Ascending aorta (tissue), 2 donors: Measurements from ENCODE around the gene PCDHGA4. TPM values are rescaled to one million over a fixed set of nuclear protein-coding genes. Genes with fewer than 3 reads are reported as not detected.
"Not testable (repeated sequence)": the region's sequence is repeated elsewhere in the genome, so short reads cannot be mapped to it uniquely, and the experiment has no call there.

Source experiments
- DNase-seq, 2 donors: peaks; one replicate each; pipeline ENCODE4 v3.0.0-alpha.2; 2019; ENCODE audit warnings: low spot score in 2 of 2
- H3K27ac ChIP-seq, 2 donors: fragments of 200-600 bp; sonication (generic); one replicate each; pipeline ENCODE4 v1.5.1; 2016 to 2017; ENCODE audit warnings: mild to moderate bottlenecking in 1 of 2
- H3K27me3 ChIP-seq: fragments of 200-600 bp; sonication (generic); one replicate; pipeline ENCODE4 v1.5.1; 2017
- H3K36me3 ChIP-seq, 2 donors: fragments of 200-600 bp; sonication (generic); one replicate each; pipeline ENCODE4 v1.5.1; 2016
- H3K4me1 ChIP-seq, 2 donors: fragments of 200-600 bp; sonication (generic); one replicate each; pipeline ENCODE4 v1.5.1; 2016 to 2017; ENCODE audit warnings: mild to moderate bottlenecking in 1 of 2
- H3K4me3 ChIP-seq, 2 donors: fragments of 200-600 bp; sonication (generic); one replicate each; pipeline ENCODE4 v1.5.1; 2016 to 2017; ENCODE audit warnings: mild to moderate bottlenecking in 1 of 2
- H3K9me3 ChIP-seq, 2 donors: fragments of 200-600 bp; sonication (generic); one replicate each; pipeline ENCODE4 v1.5.1; 2016
- CTCF ChIP-seq, 3 experiments: fragments of 200-600 bp in 2 of 3; fragments of 450-650 bp in 1 of 3; sonication (generic) in 2 of 3; IDR thresholded peaks; one replicate each; pipeline ENCODE4 v1.5.1; 2016 to 2019; ENCODE audit warnings: antibody characterized with exemption in 3 of 3, mild to moderate bottlenecking in 1 of 3, moderate library complexity in 1 of 3
- intact Hi-C: fragments of 100-400 bp; cut with DNase I; formaldehyde crosslinking; loops from one replicate; pipeline ENCODE4 v1.15.1; 2023
- total RNA-seq: library from RNA; depleted of rRNA; stranded (reverse); fragments of >200 nt; gene quantifications from one replicate; pipeline ENCODE4 v1.1.0, GENCODE V29; 2016

PCDHGA4 gene
- total RNA-seq, 1 donor from 2014 or later: 4.3 TPM

- intact Hi-C loops: no loop called here
- Histone ChIP-seq H3K27me3 (no peaks in the 10 kb centered on the region), H3K4me1 (no peaks in the 10 kb centered on the region), H3K9me3 (peaks cover 92 to 100% of the 10 kb centered on the region in 2 donors), H3K27ac (no peak within 1 kb of the TSS), H3K36me3 (no peaks in the 10 kb centered on the region), H3K4me3 (peak within 1 kb of the TSS in 1 of 2 donors; percentile 38)
- no peak for TF ChIP-seq CTCF (IDR thresholded peaks at IDR 0.05)
- no peak for DNase-seq
Measured at GRCh38 chr5:141373673-141374317, 19.0 kb downstream of the PCDHGA4 start, which contains the start of gene PCDHGA6. Gene PCDHGA6, plus strand, starts transcription at chr5:141373891. Its CDS starts 193 bp downstream, at chr5:141374084.

- Histone ChIP-seq H3K9me3 (peaks cover 88 to 100% of the 10 kb centered on the region in 2 donors), H3K4me1 (no peaks in the 10 kb centered on the region), H3K4me3 (no peak overlapping the region), H3K36me3 (no peaks in the 10 kb centered on the region), H3K27ac (no peak overlapping the region), H3K27me3 (no peaks in the 10 kb centered on the region)
- intact Hi-C loops: no loop called here
- no peak for TF ChIP-seq CTCF (IDR thresholded peaks at IDR 0.05)
- DNase-seq: no peak
Measured at GRCh38 chr5:141374627-141375026, 19.8 kb downstream of the PCDHGA4 start.

- H3K27me3 ChIP-seq, H3K4me3 ChIP-seq, H3K27ac ChIP-seq, H3K4me1 ChIP-seq, DNase-seq, intact Hi-C loops, H3K36me3 ChIP-seq: not testable (repeated sequence)
- peaks cover 90 to 99% of the 10 kb centered on the region in 2 donors for H3K9me3 ChIP-seq
Measured at GRCh38 chr5:141375444-141376155, 20.8 kb downstream of the PCDHGA4 start.

GRCh38 chr5:141382469-141383294, 27.9 kb downstream of the PCDHGA4 start, which contains the start of gene PCDHGA7:
Gene PCDHGA7, plus strand, starts transcription at chr5:141382742. Its CDS starts 158 bp downstream, at chr5:141382900.
- Histone ChIP-seq H3K9me3 (peaks cover 85 to 99% of the 10 kb centered on the region in 2 donors), H3K36me3 (peaks cover 0 to 6% of the 10 kb centered on the region in 2 donors), H3K4me1 (no peaks in the 10 kb centered on the region), H3K4me3 (peak within 1 kb of the TSS; percentile 19 to 21), H3K27me3 (no peaks in the 10 kb centered on the region), H3K27ac (no peak within 1 kb of the TSS)
- intact Hi-C loops: no loop called here
- no peak for TF ChIP-seq CTCF (IDR thresholded peaks at IDR 0.05)
- no peak for DNase-seq

- H3K27ac ChIP-seq: no peak overlapping the region
- intact Hi-C loops: no loop called here
- peaks cover 81 to 96% of the 10 kb centered on the region in 2 donors for H3K9me3 ChIP-seq
- H3K27me3 ChIP-seq: no peaks in the 10 kb centered on the region
- no peak for DNase-seq
- H3K4me1 ChIP-seq: no peaks in the 10 kb centered on the region
- H3K36me3 ChIP-seq: peaks cover 0 to 6% of the 10 kb centered on the region in 2 donors
- no peak for TF ChIP-seq CTCF (IDR thresholded peaks at IDR 0.05)
- no peak overlapping the region for H3K4me3 ChIP-seq
Measured at GRCh38 chr5:141383345-141383744, 28.5 kb downstream of the PCDHGA4 start.
